Tibial nerve (tissue), 4 donors: ENCODE results near the gene UNC45A. TPM values are rescaled to one million over a fixed set of nuclear protein-coding genes. Genes with fewer than 3 reads are reported as not detected.

Experiments used
- DNase-seq, 2 donors: peaks; one replicate each; pipeline ENCODE4 v3.0.0-alpha.2; 2019; ENCODE audit warnings: low spot score in 2 of 2
- H3K27ac ChIP-seq, 4 donors: fragments of 200-600 bp; sonication (generic) in 3 of 4; one replicate each; pipeline ENCODE4 v1.5.1; 2017 to 2019; ENCODE audit warnings: mild to moderate bottlenecking in 1 of 4
- H3K27me3 ChIP-seq, 2 donors: fragments of 200-600 bp; sonication (generic) in 1 of 2; one replicate each; pipeline versions ENCODE4 v1.5.1 to v1.6.0; 2017 to 2019
- H3K36me3 ChIP-seq, 3 donors: fragments of 200-600 bp; sonication (generic); one replicate each; pipeline ENCODE4 v1.5.1; 2018 to 2019
- H3K4me1 ChIP-seq, 4 donors: fragments of 200-600 bp; sonication (generic) in 3 of 4; one replicate each; pipeline ENCODE4 v1.5.1; 2017 to 2019
- H3K4me3 ChIP-seq, 4 donors: fragments of 200-600 bp; sonication (generic) in 3 of 4; one replicate each; pipeline ENCODE4 v1.5.1; 2017 to 2019; ENCODE audit warnings: mild to moderate bottlenecking in 1 of 4, moderate library complexity in 1 of 4
- H3K9me3 ChIP-seq, 4 donors: fragments of 200-600 bp; sonication (generic) in 3 of 4; one replicate each; pipeline ENCODE4 v1.5.1; 2017 to 2019
- CTCF ChIP-seq, 5 experiments: fragments of 200-600 bp in 3 of 5; fragments of 450-650 bp in 2 of 5; sonication (generic) in 3 of 5; IDR thresholded peaks; one replicate each; pipeline ENCODE4 v1.5.1; 2016 to 2019; ENCODE audit warnings: antibody characterized with exemption in 5 of 5, mild to moderate bottlenecking in 3 of 5, moderate library complexity in 2 of 5
- EP300 ChIP-seq, 2 donors: sonication (generic); formaldehyde crosslinking; IDR thresholded peaks; one replicate each; pipeline ENCODE4 v1.6.1; 2017; ENCODE audit warnings: antibody characterized with exemption in 2 of 2, mild to moderate bottlenecking in 1 of 2
- POLR2A ChIP-seq, 2 donors: fragments of 450-650 bp; IDR thresholded peaks; one replicate each; pipeline ENCODE4 v1.6.1; 2017; ENCODE audit warnings: antibody characterized with exemption in 2 of 2, mild to moderate bottlenecking in 2 of 2, moderate library complexity in 2 of 2
- WGBS, 2 donors: methylation state at CpG; one replicate each; pipeline ENCODE4 v1.1.5; 2018; 5-methylcytosine and 5-hydroxymethylcytosine counted together
- total RNA-seq, 4 donors: library from RNA; depleted of rRNA; stranded (reverse); fragments of >200 nt; gene quantifications; one replicate each; pipeline ENCODE4 v1.1.0, GENCODE V29; 2016

UNC45A gene
- total RNA-seq, 4 donors from 2014 or later, result 47.7 to 64.2 (median 58.4) TPM

- peaks cover 6 to 78% (median 7%) of the 10 kb centered on the region in 3 donors for H3K36me3 ChIP-seq
- DNase-seq, result no peak
- no peak overlapping the region for H3K27ac ChIP-seq
- no peaks in the 10 kb centered on the region for H3K27me3 ChIP-seq
- WGBS, 2 donors, result 84 to 88% methylated on average over 17 to 18 of the region's 18 CpGs
- no peak overlapping the region for H3K4me3 ChIP-seq
- H3K4me1 ChIP-seq, result peaks cover 0 to 31% (median 19%) of the 10 kb centered on the region in 4 donors
- TF ChIP-seq CTCF (IDR thresholded peaks at IDR 0.05), result no peak
- H3K9me3 ChIP-seq, result no peaks in the 10 kb centered on the region
Measured at GRCh38 chr15:90889313-90889730, 45.8 kb upstream of the UNC45A start.

GRCh38 chr15:90889736-90890456 is 45.2 kb upstream of the UNC45A start:
- TF ChIP-seq POLR2A (IDR thresholded peaks at IDR 0.05) (no peak), CTCF (IDR thresholded peaks at IDR 0.05) (no peak), EP300 (IDR thresholded peaks at IDR 0.05) (no peak)
- Histone ChIP-seq H3K36me3 (peaks cover 6 to 84% (median 7%) of the 10 kb centered on the region in 3 donors), H3K27me3 (no peaks in the 10 kb centered on the region), H3K9me3 (no peaks in the 10 kb centered on the region), H3K4me3 (no peak overlapping the region), H3K4me1 (peaks cover 0 to 25% (median 13%) of the 10 kb centered on the region in 4 donors), H3K27ac (no peak overlapping the region)
- DNase-seq, result no peak
- WGBS, 2 donors, result 83 to 86% methylated on average over 22 to 26 of the region's 31 CpGs

- Histone ChIP-seq H3K4me1 (peaks cover 0 to 16% (median 4%) of the 10 kb centered on the region in 4 donors), H3K36me3 (peaks cover 6 to 93% (median 7%) of the 10 kb centered on the region in 3 donors)
- 78 to 81% methylated on average over 11 of the region's 12 CpGs for WGBS, 2 donors
Measured at GRCh38 chr15:90890839-90891238, 44.2 kb upstream of the UNC45A start.

GRCh38 chr15:90891346-90891949 is 43.6 kb upstream of the UNC45A start:
- no peaks in the 10 kb centered on the region for H3K9me3 ChIP-seq
- no peak overlapping the region for H3K4me3 ChIP-seq
- WGBS, 2 donors, result 89 to 92% methylated on average over 8 of the region's 8 CpGs
- DNase-seq, result no peak
- H3K4me1 ChIP-seq, result peaks cover 0 to 10% (median under 1%) of the 10 kb centered on the region in 4 donors
- H3K27ac ChIP-seq, result no peak overlapping the region
- no peaks in the 10 kb centered on the region for H3K27me3 ChIP-seq
- peaks cover 6 to 99% (median 7%) of the 10 kb centered on the region in 3 donors for H3K36me3 ChIP-seq
- TF ChIP-seq EP300 (IDR thresholded peaks at IDR 0.05) (no peak), CTCF (IDR thresholded peaks at IDR 0.05) (no peak), POLR2A (IDR thresholded peaks at IDR 0.05) (no peak)

More at GRCh38 chr15:90890839-90891238, 44.2 kb upstream of the UNC45A start:
- no peak for TF ChIP-seq POLR2A (IDR thresholded peaks at IDR 0.05)
- no peak for TF ChIP-seq CTCF (IDR thresholded peaks at IDR 0.05)
- TF ChIP-seq EP300 (IDR thresholded peaks at IDR 0.05), result no peak
- no peak for DNase-seq
- Histone ChIP-seq H3K27ac (no peak overlapping the region), H3K9me3 (no peaks in the 10 kb centered on the region), H3K27me3 (no peaks in the 10 kb centered on the region), H3K4me3 (no peak overlapping the region)

- no peak for TF ChIP-seq POLR2A (IDR thresholded peaks at IDR 0.05)
- TF ChIP-seq CTCF (IDR thresholded peaks at IDR 0.05), result no peak
- no peak for TF ChIP-seq EP300 (IDR thresholded peaks at IDR 0.05)
- H3K4me1 ChIP-seq, result peaks cover 0 to 4% (median 0%) of the 10 kb centered on the region in 4 donors
- H3K27me3 ChIP-seq, result no peaks in the 10 kb centered on the region
- H3K27ac ChIP-seq, result no peak overlapping the region
- H3K36me3 ChIP-seq, result peaks cover 6 to 93% (median 7%) of the 10 kb centered on the region in 3 donors
- H3K9me3 ChIP-seq, result no peaks in the 10 kb centered on the region
- no peak overlapping the region for H3K4me3 ChIP-seq
- DNase-seq, result no peak
- WGBS, 2 donors, result 90% methylated on average over 11 of the region's 11 CpGs
Measured at GRCh38 chr15:90892023-90892422, 43.1 kb upstream of the UNC45A start.
